Central memory CD8-positive, alpha-beta T cell (primary cell): ENCODE data around the gene RPS19.

Experiments
- ATAC-seq: fragments of 150-1000 bp; cut with Tn5 transposase; replicated peaks from 2 replicates; pipeline ENCODE4 v1.10.0; 2022; ENCODE audit warnings: mild to moderate bottlenecking, moderate FRiP score, moderate number of reproducible peaks; ENCODE audit not compliant: poor library complexity, severe bottlenecking; ENCODE audit errors: extremely low read depth
- DNase-seq, 2 donors: peaks; one replicate each; pipeline ENCODE4 v3.0.0; 2021; ENCODE audit warnings: low spot score in 2 of 2
- H3K27ac Mint-ChIP-seq: one replicate; pipeline ENCODE4 v1.8.0; 2022; ENCODE audit warnings: low read depth, mild to moderate bottlenecking, moderate library complexity, mixed read lengths
- H3K27me3 Mint-ChIP-seq: one replicate; pipeline ENCODE4 v1.8.0; 2022; ENCODE audit warnings: mixed read lengths
- H3K36me3 Mint-ChIP-seq: one replicate; pipeline ENCODE4 v1.8.0; 2022; ENCODE audit warnings: mild to moderate bottlenecking, moderate library complexity, mixed read lengths; ENCODE audit not compliant: insufficient read depth
- H3K4me1 Mint-ChIP-seq: one replicate; pipeline ENCODE4 v1.8.0; 2022; ENCODE audit warnings: mixed read lengths
- H3K4me3 Mint-ChIP-seq: one replicate; pipeline ENCODE4 v1.8.0; 2022; ENCODE audit warnings: mild to moderate bottlenecking, moderate library complexity, mixed read lengths
- H3K9me3 Mint-ChIP-seq: one replicate; pipeline ENCODE4 v1.8.0; 2022; ENCODE audit warnings: mixed read lengths

Gene RPS19

GRCh38 chr19:41862445-41862986 lies 2.5 kb downstream of the RPS19 start:
- peaks cover 59% of the 10 kb centered on the region for H3K36me3 Mint-ChIP-seq

GRCh38 chr19:41863209-41863931 lies 3.3 kb downstream of the RPS19 start:
- Mint-ChIP-seq H3K4me1 (peaks cover 56% of the 10 kb centered on the region), H3K27ac (peak overlapping the region; percentile 92), H3K4me3 (peak overlapping the region; percentile 81), H3K27me3 (no peaks in the 10 kb centered on the region), H3K9me3 (no peaks in the 10 kb centered on the region), H3K36me3 (peaks cover 62% of the 10 kb centered on the region)
- ATAC-seq (no peak), DNase-seq (no peak)

More at GRCh38 chr19:41862445-41862986, 2.5 kb downstream of the RPS19 start:
- peaks cover 48% of the 10 kb centered on the region for H3K4me1 Mint-ChIP-seq
- H3K27ac Mint-ChIP-seq, result peak overlapping the region; percentile 90
- H3K27me3 Mint-ChIP-seq, result no peaks in the 10 kb centered on the region
- no peaks in the 10 kb centered on the region for H3K9me3 Mint-ChIP-seq
- peak overlapping the region; percentile 81 for H3K4me3 Mint-ChIP-seq
- no peak for ATAC-seq
- DNase-seq, result no peak

- DNase-seq (no peak), ATAC-seq (no peak)
- Mint-ChIP-seq H3K27me3 (no peaks in the 10 kb centered on the region), H3K4me3 (peak overlapping the region; percentile 29), H3K27ac (no peak overlapping the region), H3K9me3 (no peaks in the 10 kb centered on the region), H3K4me1 (peaks cover 64% of the 10 kb centered on the region), H3K36me3 (peaks cover 62% of the 10 kb centered on the region)
These were observed 4.3 kb downstream of the RPS19 start for GRCh38 chr19:41864374-41864773.

- DNase-seq (no peak), ATAC-seq (no peak)
- Mint-ChIP-seq H3K9me3 (no peaks in the 10 kb centered on the region), H3K4me3 (no peak overlapping the region), H3K36me3 (peaks cover 61% of the 10 kb centered on the region), H3K4me1 (peaks cover 68% of the 10 kb centered on the region), H3K27ac (peak overlapping the region; percentile 62), H3K27me3 (no peaks in the 10 kb centered on the region)
These were observed 6.2 kb downstream of the RPS19 start for GRCh38 chr19:41866284-41866683.

GRCh38 chr19:41868120-41868988 lies 8.3 kb downstream of the RPS19 start:
- Mint-ChIP-seq H3K36me3 (peaks cover 54% of the 10 kb centered on the region), H3K4me3 (peak overlapping the region; percentile 41), H3K27ac (peak overlapping the region; percentile 84), H3K9me3 (no peaks in the 10 kb centered on the region), H3K4me1 (peaks cover 68% of the 10 kb centered on the region), H3K27me3 (no peaks in the 10 kb centered on the region)
- DNase-seq (no peak), ATAC-seq (no peak)

GRCh38 chr19:41868989-41869300 lies 8.9 kb downstream of the RPS19 start:
- Mint-ChIP-seq H3K9me3 (no peaks in the 10 kb centered on the region), H3K27ac (no peak overlapping the region), H3K4me3 (no peak overlapping the region), H3K27me3 (no peaks in the 10 kb centered on the region), H3K4me1 (peaks cover 63% of the 10 kb centered on the region), H3K36me3 (peaks cover 49% of the 10 kb centered on the region)
- no peak for ATAC-seq
- DNase-seq, result no peak

- Mint-ChIP-seq H3K27me3 (no peaks in the 10 kb centered on the region), H3K9me3 (no peaks in the 10 kb centered on the region), H3K36me3 (peaks cover 44% of the 10 kb centered on the region), H3K27ac (peak overlapping the region; percentile 53), H3K4me3 (no peak overlapping the region), H3K4me1 (peaks cover 58% of the 10 kb centered on the region)
- DNase-seq (no peak), ATAC-seq (no peak)
These were observed 9.4 kb downstream of the RPS19 start for GRCh38 chr19:41869374-41869955.

- no peak for DNase-seq
- Mint-ChIP-seq H3K27ac (peak overlapping the region; percentile 99), H3K9me3 (no peaks in the 10 kb centered on the region), H3K4me1 (peaks cover 56% of the 10 kb centered on the region), H3K36me3 (peaks cover 37% of the 10 kb centered on the region), H3K27me3 (no peaks in the 10 kb centered on the region), H3K4me3 (peak overlapping the region; percentile 76)
- ATAC-seq, result no peak
These were observed 10.4 kb downstream of the RPS19 start for GRCh38 chr19:41870401-41870873.

- peak overlapping the region; percentile 99 for H3K27ac Mint-ChIP-seq
- ATAC-seq (peak; percentile 53), DNase-seq (peak; percentile 42 to 66)
- H3K9me3 Mint-ChIP-seq, result no peaks in the 10 kb centered on the region
- peak overlapping the region; percentile 76 for H3K4me3 Mint-ChIP-seq
- H3K27me3 Mint-ChIP-seq, result no peaks in the 10 kb centered on the region
- peaks cover 59% of the 10 kb centered on the region for H3K4me1 Mint-ChIP-seq
- peaks cover 28% of the 10 kb centered on the region for H3K36me3 Mint-ChIP-seq
These were observed 11.7 kb downstream of the RPS19 start for GRCh38 chr19:41871573-41872383.

GRCh38 chr19:41872384-41872774 lies 12.3 kb downstream of the RPS19 start:
- Mint-ChIP-seq H3K9me3 (no peaks in the 10 kb centered on the region), H3K4me1 (peaks cover 65% of the 10 kb centered on the region), H3K27me3 (no peaks in the 10 kb centered on the region), H3K36me3 (peaks cover 26% of the 10 kb centered on the region), H3K27ac (peak overlapping the region; percentile 99), H3K4me3 (peak overlapping the region; percentile 76)
- no peak for DNase-seq
- no peak for ATAC-seq

GRCh38 chr19:41872775-41873647 lies 13.0 kb downstream of the RPS19 start:
- Mint-ChIP-seq H3K27ac (peak overlapping the region; percentile 99), H3K4me3 (peak overlapping the region; percentile 27), H3K4me1 (peaks cover 62% of the 10 kb centered on the region), H3K9me3 (no peaks in the 10 kb centered on the region), H3K27me3 (no peaks in the 10 kb centered on the region), H3K36me3 (peaks cover 29% of the 10 kb centered on the region)
- DNase-seq (peak in 1 of 2 donors; percentile 43), ATAC-seq (no peak)
